ENCODE data around the gene SPECC1. TPM values are rescaled to one million over a fixed set of nuclear protein-coding genes. Genes with fewer than 3 reads are reported as not detected.

The SPECC1 gene
- total RNA-seq, 1 experiment from 2014 or later: 128 TPM

DNA sequence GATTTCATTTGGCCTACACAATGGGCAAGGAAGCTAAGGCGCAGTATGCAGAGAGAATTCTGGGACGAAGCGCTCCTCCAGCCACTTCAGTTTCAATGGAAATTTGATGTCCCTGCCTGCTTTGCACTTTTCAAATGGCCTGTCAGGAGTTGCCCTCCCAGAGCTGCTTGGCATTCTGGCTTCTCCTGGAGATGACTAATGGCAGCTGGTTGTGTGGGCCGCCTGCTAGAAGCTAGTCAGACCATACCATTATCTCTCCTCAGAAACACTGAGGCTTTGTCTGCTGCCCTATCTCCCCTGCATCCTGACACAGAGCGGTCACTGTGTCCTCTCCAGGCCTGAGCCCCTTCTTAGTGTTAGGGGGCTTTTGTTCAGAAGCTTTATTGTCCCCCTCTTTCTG lies 180.1 kb downstream of the SPECC1 start:
- peaks cover 65% of the 10 kb centered on the region for H3K79me2 ChIP-seq (ENCODE audit: low read depth)
- peak in 1 of 2 experiments; percentile 49 for DNase-seq
- no peaks in the 10 kb centered on the region for H3K27me3 ChIP-seq (ENCODE audit: insufficient read depth, low read depth)
- H4K20me1 ChIP-seq (ENCODE audit: insufficient read depth): peaks cover 7% of the 10 kb centered on the region; the same call in 1 of the 2 replicates
- no peak overlapping the region for H3K4me3 ChIP-seq
- H3F3A ChIP-seq (ENCODE audit: insufficient read depth, low read depth): no peaks in the 10 kb centered on the region
- TF ChIP-seq, protein P1, sequence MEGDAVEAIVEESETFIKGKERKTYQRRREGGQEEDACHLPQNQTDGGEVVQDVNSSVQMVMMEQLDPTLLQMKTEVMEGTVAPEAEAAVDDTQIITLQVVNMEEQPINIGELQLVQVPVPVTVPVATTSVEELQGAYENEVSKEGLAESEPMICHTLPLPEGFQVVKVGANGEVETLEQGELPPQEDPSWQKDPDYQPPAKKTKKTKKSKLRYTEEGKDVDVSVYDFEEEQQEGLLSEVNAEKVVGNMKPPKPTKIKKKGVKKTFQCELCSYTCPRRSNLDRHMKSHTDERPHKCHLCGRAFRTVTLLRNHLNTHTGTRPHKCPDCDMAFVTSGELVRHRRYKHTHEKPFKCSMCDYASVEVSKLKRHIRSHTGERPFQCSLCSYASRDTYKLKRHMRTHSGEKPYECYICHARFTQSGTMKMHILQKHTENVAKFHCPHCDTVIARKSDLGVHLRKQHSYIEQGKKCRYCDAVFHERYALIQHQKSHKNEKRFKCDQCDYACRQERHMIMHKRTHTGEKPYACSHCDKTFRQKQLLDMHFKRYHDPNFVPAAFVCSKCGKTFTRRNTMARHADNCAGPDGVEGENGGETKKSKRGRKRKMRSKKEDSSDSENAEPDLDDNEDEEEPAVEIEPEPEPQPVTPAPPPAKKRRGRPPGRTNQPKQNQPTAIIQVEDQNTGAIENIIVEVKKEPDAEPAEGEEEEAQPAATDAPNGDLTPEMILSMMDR (conservative IDR thresholded peaks at IDR 0.05): no peak
- TF ChIP-seq EZH2 (IDR thresholded peaks at IDR 0.05; ENCODE audit: low read depth): no peak
- ChIA-PET POLR2A (ENCODE audit: unreplicated experiment) (interaction anchor here (0.6 to 1.0 kb wide), 2 partner anchors 18 to 40 kb away, joined by 3 to 5 read pairs; no protein-coding TSS in a partner anchor), CTCF (no interaction called here)
- peaks cover 12% of the 10 kb centered on the region for H3K4me1 ChIP-seq (replicated peaks; ENCODE audit: insufficient read depth)
- H2AFZ ChIP-seq: no peak overlapping the region
- no TSS peak for BruUV-seq (replicated peaks)
- intact Hi-C loops (cut with micrococcal nuclease; ENCODE audit: unreplicated experiment): no loop called here
- no peak overlapping the region for H3K4me2 ChIP-seq
- peaks cover 4% of the 10 kb centered on the region; the same call in 1 of the 2 replicates for H3K9me3 ChIP-seq (ENCODE audit: insufficient read depth, low read depth)
- no peaks in the 10 kb centered on the region for H3K9me2 ChIP-seq (ENCODE audit: insufficient read depth)
- no peaks in the 10 kb centered on the region for H3K36me3 ChIP-seq (ENCODE audit: low read depth)
- H3K27ac ChIP-seq: no peak overlapping the region

DNA sequence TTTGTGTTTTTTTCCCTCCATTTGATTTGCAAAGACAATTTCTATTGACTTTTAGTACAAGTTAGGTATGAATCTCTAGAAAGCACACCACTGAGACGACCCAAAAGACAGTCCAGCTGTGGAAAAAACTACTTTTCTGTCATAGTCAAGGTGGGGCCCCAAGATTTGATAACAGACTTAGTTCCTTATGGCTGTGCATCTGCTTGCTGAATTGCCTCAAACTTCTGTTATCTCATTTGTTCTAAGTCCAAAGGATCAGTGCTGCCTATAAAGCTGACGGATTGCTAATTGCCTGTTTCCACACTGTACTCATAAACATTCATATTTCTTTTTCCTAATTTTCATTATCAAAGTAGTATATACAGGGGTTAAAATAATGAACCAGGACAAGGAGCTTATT lies 180.8 kb downstream of the SPECC1 start:
- TF ChIP-seq, protein P1 (conservative IDR thresholded peaks at IDR 0.05): no peak
- TF ChIP-seq EZH2 (IDR thresholded peaks at IDR 0.05; ENCODE audit: low read depth): no peak
- Histone ChIP-seq H3K4me1 (replicated peaks; ENCODE audit: insufficient read depth) (peaks cover 5% of the 10 kb centered on the region), H3K36me3 (ENCODE audit: low read depth) (0 out of 2 replicates have a peak, but pooled peaks cover 2% of the 10 kb centered on the region), H3K4me2 (no peak overlapping the region), H3K9me2 (ENCODE audit: insufficient read depth) (no peaks in the 10 kb centered on the region), H3K4me3 (no peak overlapping the region), H3K27ac (no peak overlapping the region), H3K27me3 (ENCODE audit: insufficient read depth, low read depth) (no peaks in the 10 kb centered on the region), H2AFZ (no peak overlapping the region), H3F3A (ENCODE audit: insufficient read depth, low read depth) (no peaks in the 10 kb centered on the region), H3K79me2 (ENCODE audit: low read depth) (peaks cover 64% of the 10 kb centered on the region), H3K9me3 (ENCODE audit: insufficient read depth, low read depth) (peaks cover 11% of the 10 kb centered on the region), H4K20me1 (ENCODE audit: insufficient read depth) (0 out of 2 replicates have a peak, but pooled peaks cover 7% of the 10 kb centered on the region)
- intact Hi-C loops (cut with micrococcal nuclease; ENCODE audit: unreplicated experiment): no loop called here
- no TSS peak for BruUV-seq (replicated peaks)
- DNase-seq: no peak
- CTCF ChIA-PET: no interaction called here
- POLR2A ChIA-PET (ENCODE audit: unreplicated experiment): interaction anchor here (0.6 kb wide), 1 partner anchor 41 kb away, joined by 5 read pairs; no protein-coding TSS in a partner anchor

DNA sequence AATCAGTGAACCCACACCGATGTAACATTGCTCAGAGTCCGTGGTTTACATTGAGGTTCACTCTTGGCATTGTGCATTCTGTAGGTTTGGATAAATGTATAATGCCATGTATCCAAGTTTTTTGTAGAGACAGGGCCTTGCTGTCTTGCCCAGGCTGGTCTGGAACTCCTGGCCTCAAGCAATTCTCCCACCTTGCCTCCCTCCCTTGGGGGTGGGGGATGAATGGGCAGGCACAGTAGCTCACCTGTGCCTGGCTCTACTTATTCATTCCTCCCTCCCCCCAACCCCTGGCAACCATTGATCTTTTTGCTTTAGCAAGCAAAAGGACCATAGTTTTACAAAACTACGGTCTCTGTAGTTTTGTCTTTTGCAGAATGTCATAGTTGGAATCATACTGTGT lies 181.4 kb downstream of the SPECC1 start:
- no peak for TF ChIP-seq EZH2 (IDR thresholded peaks at IDR 0.05; ENCODE audit: low read depth)
- TF ChIP-seq, protein P1 (conservative IDR thresholded peaks at IDR 0.05): no peak
- Histone ChIP-seq H3F3A (ENCODE audit: insufficient read depth, low read depth) (no peaks in the 10 kb centered on the region), H3K79me2 (ENCODE audit: low read depth) (peaks cover 60% of the 10 kb centered on the region), H3K4me3 (no peak overlapping the region), H3K9me3 (ENCODE audit: insufficient read depth, low read depth) (peaks cover 11% of the 10 kb centered on the region), H3K4me1 (replicated peaks; ENCODE audit: insufficient read depth) (no peaks in the 10 kb centered on the region), H3K27ac (no peak overlapping the region), H4K20me1 (ENCODE audit: insufficient read depth) (0 out of 2 replicates have a peak, but pooled peaks cover 7% of the 10 kb centered on the region), H3K4me2 (no peak overlapping the region), H3K27me3 (ENCODE audit: insufficient read depth, low read depth) (no peaks in the 10 kb centered on the region), H3K36me3 (ENCODE audit: low read depth) (0 out of 2 replicates have a peak, but pooled peaks cover 3% of the 10 kb centered on the region), H3K9me2 (ENCODE audit: insufficient read depth) (no peaks in the 10 kb centered on the region), H2AFZ (no peak overlapping the region)
- no TSS peak for BruUV-seq (replicated peaks)
- CTCF ChIA-PET: no interaction called here
- POLR2A ChIA-PET (ENCODE audit: unreplicated experiment): interaction anchor here (0.7 kb wide), 1 partner anchor 36 kb away, joined by 4 read pairs; no protein-coding TSS in a partner anchor
- no peak for DNase-seq
- intact Hi-C loops (cut with micrococcal nuclease; ENCODE audit: unreplicated experiment): no loop called here

All from PC-9 (cell line).